MCF 10A (cell line): Measurements from ENCODE around the gene ANKRD53. TPM values are rescaled to one million over a fixed set of nuclear protein-coding genes. Genes with fewer than 3 reads are reported as not detected.

Experiments used
- BruUV-seq: library from RNA; stranded (reverse); fragments of 400-500 nt; replicated peaks from 2 replicates; lab custom pipeline; 2021; lab: Mats Ljungman, UMichigan
- CTCF ChIA-PET: fragments of 300-600 bp; sonication (Branson Sonifier 250); formaldehyde crosslinking; extraction: SDS; loops from one replicate; lab custom pipeline; 2021; ENCODE audit warnings: antibody characterized with exemption, inconsistent platforms; lab: Yijun Ruan, JAX
- POLR2A ChIA-PET: fragments of 300-600, 350-650 bp; sonication (Branson Sonifier 250); formaldehyde crosslinking; extraction: SDS; loops from one replicate; lab custom pipeline; 2020; ENCODE audit warnings: antibody characterized with exemption, inconsistent platforms; lab: Yijun Ruan, JAX
- DNase-seq: peaks from one replicate; pipeline ENCODE4 v3.0.0-alpha.2; 2018; ENCODE audit not compliant: unreplicated experiment
- H3K27ac Mint-ChIP-seq: one replicate; pipeline ENCODE4 v1.8.0; 2022; ENCODE audit warnings: mild to moderate bottlenecking, low read depth, mixed read lengths; ENCODE audit not compliant: unreplicated experiment
- H3K27me3 Mint-ChIP-seq: one replicate; pipeline ENCODE4 v1.8.0; 2022; ENCODE audit warnings: mixed read lengths; ENCODE audit not compliant: insufficient read depth, unreplicated experiment
- H3K36me3 Mint-ChIP-seq: one replicate; pipeline ENCODE4 v1.8.0; 2022; ENCODE audit warnings: mild to moderate bottlenecking, moderate library complexity, mixed read lengths; ENCODE audit not compliant: insufficient read depth, unreplicated experiment
- H3K4me1 Mint-ChIP-seq: one replicate; pipeline ENCODE4 v1.8.0; 2022; ENCODE audit warnings: mixed read lengths; ENCODE audit not compliant: insufficient read depth, unreplicated experiment
- H3K4me3 Mint-ChIP-seq: one replicate; pipeline ENCODE4 v1.8.0; 2022; ENCODE audit warnings: mild to moderate bottlenecking, moderate library complexity, mixed read lengths; ENCODE audit not compliant: unreplicated experiment
- H3K9me3 Mint-ChIP-seq: one replicate; pipeline ENCODE4 v1.8.0; 2022; ENCODE audit warnings: mixed read lengths; ENCODE audit not compliant: unreplicated experiment
- CTCF ChIP-seq: fragments of 200-600 bp; IDR thresholded peaks from one replicate; pipeline ENCODE4 v1.8.0; 2022; ENCODE audit warnings: antibody characterized with exemption, mild to moderate bottlenecking; ENCODE audit not compliant: unreplicated experiment
- intact Hi-C: fragments of 100-400 bp; cut with micrococcal nuclease; formaldehyde crosslinking; loops from 2 replicates; pipeline ENCODE4 v1.14.1; 2022
- total RNA-seq: library from RNA; stranded (reverse); gene quantifications from 2 replicates; pipeline ENCODE4 v1.2.3, GENCODE V29; 2022

ANKRD53 gene
- total RNA-seq, 1 experiment from 2014 or later: not detected

- DNase-seq: no peak
- Mint-ChIP-seq H3K27ac (no peak overlapping the region), H3K27me3 (no peaks in the 10 kb centered on the region), H3K4me3 (no peak overlapping the region), H3K36me3 (peaks cover 23% of the 10 kb centered on the region), H3K9me3 (no peaks in the 10 kb centered on the region), H3K4me1 (no peaks in the 10 kb centered on the region)
- BruUV-seq: no TSS peak
- intact Hi-C loops: no loop called here
- CTCF ChIA-PET: interaction anchor here (0.7 to 1.0 kb wide), 3 partner anchors 9 to 115 kb away, joined by 3 read pairs; no protein-coding TSS in a partner anchor
- POLR2A ChIA-PET: no interaction called here
- no peak for TF ChIP-seq CTCF
Observed at GRCh38 chr2:70984228-70984575, 5.8 kb downstream of the ANKRD53 start.

GRCh38 chr2:70984576-70985282, 6.3 kb downstream of the ANKRD53 start:
- Mint-ChIP-seq H3K4me1 (no peaks in the 10 kb centered on the region), H3K27ac (no peak overlapping the region), H3K9me3 (no peaks in the 10 kb centered on the region), H3K36me3 (peaks cover 29% of the 10 kb centered on the region), H3K27me3 (no peaks in the 10 kb centered on the region), H3K4me3 (no peak overlapping the region)
- intact Hi-C loops: no loop called here
- ChIA-PET CTCF (interaction anchor here (0.6 to 1.1 kb wide), 4 partner anchors 9 to 1391 kb away, joined by 3 to 4 read pairs (median 3); no protein-coding TSS in a partner anchor), POLR2A (no interaction called here)
- BruUV-seq: no TSS peak
- peak; percentile 48 for DNase-seq
- TF ChIP-seq CTCF: peak; percentile 59

GRCh38 chr2:70985283-70985688, 6.9 kb downstream of the ANKRD53 start:
- Mint-ChIP-seq H3K36me3 (peaks cover 29% of the 10 kb centered on the region), H3K27ac (no peak overlapping the region), H3K4me3 (no peak overlapping the region), H3K27me3 (no peaks in the 10 kb centered on the region), H3K4me1 (no peaks in the 10 kb centered on the region), H3K9me3 (no peaks in the 10 kb centered on the region)
- BruUV-seq: no TSS peak
- CTCF ChIA-PET: interaction anchor here (0.6 to 1.1 kb wide), 2 partner anchors 62 to 1390 kb away, joined by 3 to 4 read pairs; no protein-coding TSS in a partner anchor
- intact Hi-C loops: no loop called here
- no peak for TF ChIP-seq CTCF
- no peak for DNase-seq
- POLR2A ChIA-PET: no interaction called here

GRCh38 chr2:70985956-70986355, 7.5 kb downstream of the ANKRD53 start:
- Mint-ChIP-seq H3K27ac (no peak overlapping the region), H3K27me3 (no peaks in the 10 kb centered on the region), H3K9me3 (no peaks in the 10 kb centered on the region), H3K4me1 (no peaks in the 10 kb centered on the region), H3K4me3 (no peak overlapping the region), H3K36me3 (peaks cover 31% of the 10 kb centered on the region)
- intact Hi-C loops: no loop called here
- POLR2A ChIA-PET: no interaction called here
- no TSS peak for BruUV-seq
- DNase-seq: no peak
- CTCF ChIA-PET: interaction anchor here (0.6 to 1.1 kb wide), 2 partner anchors 63 to 129 kb away, joined by 3 read pairs; no protein-coding TSS in a partner anchor
- no peak for TF ChIP-seq CTCF
